ENCODE measurements around the gene SEPTIN11. TPM values are rescaled to one million over a fixed set of nuclear protein-coding genes. Genes with fewer than 3 reads are reported as not detected.

SEPTIN11 gene
- total and polyA plus RNA-seq, 2 of the 4 experiments (the other 2 are of a cell fraction), result 267 to 573 TPM

DNA sequence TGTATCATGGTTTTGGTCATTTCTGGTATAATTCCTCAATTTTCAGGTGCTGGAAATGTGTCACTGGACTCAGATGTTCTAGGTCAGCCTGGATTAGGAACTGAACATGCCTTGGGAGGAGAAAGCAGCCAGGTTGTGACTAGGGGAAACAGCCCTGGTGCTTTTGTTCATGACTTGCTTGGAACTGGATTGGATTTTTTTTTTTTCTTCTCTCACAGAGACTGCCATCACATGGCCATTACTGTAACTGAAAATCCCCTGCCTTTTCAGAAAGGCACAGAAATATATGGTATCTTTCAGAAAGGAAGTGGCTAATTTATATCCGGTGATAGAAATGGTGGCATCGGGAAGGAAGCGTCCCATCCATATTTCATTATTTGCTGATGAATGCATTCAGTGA is 34.6 kb downstream of the SEPTIN11 start:
- intact Hi-C loops (cut with micrococcal nuclease), result loop anchor here (1.0 kb wide), 1 partner anchor 473 kb away; no protein-coding TSS in a partner anchor
- no TSS peak for BruUV-seq (replicated peaks)
- ChIA-PET POLR2A (ENCODE audit: unreplicated experiment) (no interaction called here), CTCF (no interaction called here)
- H3K79me1 ChIP-seq (ENCODE audit: low read depth in 1 of 2, low read length in 2 of 2), result peaks cover 11 to 61% of the 10 kb centered on the region in 2 experiments
- peak overlapping the region; percentile 86 for H4K91ac ChIP-seq (ENCODE audit: insufficient read depth, low read depth, low read length)
- TF ChIP-seq MAFK (IDR thresholded peaks at IDR 0.05; ENCODE audit: low read depth, low read length), result no peak; the same call in 1 of the 2 replicates
- peak; percentile 26; the same call in 1 of the 2 replicates for TF ChIP-seq SMC3 (IDR thresholded peaks at IDR 0.05; ENCODE audit: low read depth, low read length)
- no peak for TF ChIP-seq FOS (IDR thresholded peaks at IDR 0.05; ENCODE audit: low read depth, low read length)
- TF ChIP-seq, protein P1, sequence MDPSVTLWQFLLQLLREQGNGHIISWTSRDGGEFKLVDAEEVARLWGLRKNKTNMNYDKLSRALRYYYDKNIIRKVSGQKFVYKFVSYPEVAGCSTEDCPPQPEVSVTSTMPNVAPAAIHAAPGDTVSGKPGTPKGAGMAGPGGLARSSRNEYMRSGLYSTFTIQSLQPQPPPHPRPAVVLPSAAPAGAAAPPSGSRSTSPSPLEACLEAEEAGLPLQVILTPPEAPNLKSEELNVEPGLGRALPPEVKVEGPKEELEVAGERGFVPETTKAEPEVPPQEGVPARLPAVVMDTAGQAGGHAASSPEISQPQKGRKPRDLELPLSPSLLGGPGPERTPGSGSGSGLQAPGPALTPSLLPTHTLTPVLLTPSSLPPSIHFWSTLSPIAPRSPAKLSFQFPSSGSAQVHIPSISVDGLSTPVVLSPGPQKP (IDR thresholded peaks at IDR 0.05; ENCODE audit: borderline replicate concordance, low read depth, low read length), result no peak
- TF ChIP-seq CHD1 (IDR thresholded peaks at IDR 0.05; ENCODE audit: low read depth, low read length), result no peak
- no peak for TF ChIP-seq CEBPB (IDR thresholded peaks at IDR 0.05; ENCODE audit: low read depth, low read length)
- peak; percentile 44; the same call in 1 of the 2 replicates for TF ChIP-seq USF2 (IDR thresholded peaks at IDR 0.05; ENCODE audit: low read depth, low read length)
- TF ChIP-seq MAZ (IDR thresholded peaks at IDR 0.05; ENCODE audit: borderline replicate concordance, low read depth, low read length), result no peak
- TF ChIP-seq RCOR1 (IDR thresholded peaks at IDR 0.05; ENCODE audit: insufficient replicate concordance, low read length), result no peak
- TF ChIP-seq BHLHE40 (IDR thresholded peaks at IDR 0.05; ENCODE audit: low read depth, low read length), result no peak
- no peak for TF ChIP-seq MXI1 (IDR thresholded peaks at IDR 0.05; ENCODE audit: borderline replicate concordance, low read depth, low read length)
- peak; percentile 36 for TF ChIP-seq RAD21 (IDR thresholded peaks at IDR 0.05; ENCODE audit: low read length)
- no peak for TF ChIP-seq POLR2A (IDR thresholded peaks at IDR 0.05; ENCODE audit: low read depth, low read length)
- TF ChIP-seq, protein P2, sequence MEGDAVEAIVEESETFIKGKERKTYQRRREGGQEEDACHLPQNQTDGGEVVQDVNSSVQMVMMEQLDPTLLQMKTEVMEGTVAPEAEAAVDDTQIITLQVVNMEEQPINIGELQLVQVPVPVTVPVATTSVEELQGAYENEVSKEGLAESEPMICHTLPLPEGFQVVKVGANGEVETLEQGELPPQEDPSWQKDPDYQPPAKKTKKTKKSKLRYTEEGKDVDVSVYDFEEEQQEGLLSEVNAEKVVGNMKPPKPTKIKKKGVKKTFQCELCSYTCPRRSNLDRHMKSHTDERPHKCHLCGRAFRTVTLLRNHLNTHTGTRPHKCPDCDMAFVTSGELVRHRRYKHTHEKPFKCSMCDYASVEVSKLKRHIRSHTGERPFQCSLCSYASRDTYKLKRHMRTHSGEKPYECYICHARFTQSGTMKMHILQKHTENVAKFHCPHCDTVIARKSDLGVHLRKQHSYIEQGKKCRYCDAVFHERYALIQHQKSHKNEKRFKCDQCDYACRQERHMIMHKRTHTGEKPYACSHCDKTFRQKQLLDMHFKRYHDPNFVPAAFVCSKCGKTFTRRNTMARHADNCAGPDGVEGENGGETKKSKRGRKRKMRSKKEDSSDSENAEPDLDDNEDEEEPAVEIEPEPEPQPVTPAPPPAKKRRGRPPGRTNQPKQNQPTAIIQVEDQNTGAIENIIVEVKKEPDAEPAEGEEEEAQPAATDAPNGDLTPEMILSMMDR (conservative IDR thresholded peaks at IDR 0.05; ENCODE audit: low read depth, low read length), result peak; percentile 50
- no peak for TF ChIP-seq RFX5 (IDR thresholded peaks at IDR 0.05; ENCODE audit: low read depth, low read length)
- no peak for TF ChIP-seq NFE2L2 (IDR thresholded peaks at IDR 0.05; ENCODE audit: low read depth, low read length)
- no peaks in the 10 kb centered on the region for H3K27me3 ChIP-seq (ENCODE audit: control insufficient read depth, insufficient read depth, low read length)
- peaks cover 18% of the 10 kb centered on the region for H3K9me1 ChIP-seq (ENCODE audit: insufficient read depth, low read length)
- peak overlapping the region; percentile 43; the same call in 1 of the 2 replicates for H2BK20ac ChIP-seq (ENCODE audit: low read depth, low read length)
- H3K27ac ChIP-seq (ENCODE audit: insufficient read depth, low read length), result peak overlapping the region; percentile 12
- peak overlapping the region; percentile 67; the same call in 1 of the 2 replicates for H3K4ac ChIP-seq (ENCODE audit: low read depth, low read length)
- peak overlapping the region; percentile 24; the same call in 1 of the 2 replicates for H3K9ac ChIP-seq (ENCODE audit: low read depth, low read length)
- no peaks in the 10 kb centered on the region for H3K9me3 ChIP-seq (ENCODE audit: control insufficient read depth, insufficient read depth, low read length)
- H3K18ac ChIP-seq (ENCODE audit: low read depth, low read length), result peak overlapping the region; percentile 87; the same call in 1 of the 2 replicates
- H3K4me1 ChIP-seq (ENCODE audit: control insufficient read depth, insufficient read depth, low read length), result peaks cover 36% of the 10 kb centered on the region
- H3K4me2 ChIP-seq (ENCODE audit: low read depth, low read length), result peak overlapping the region; percentile 60
- H2AFZ ChIP-seq (replicated peaks; ENCODE audit: low read length, poor library complexity), result no peak overlapping the region
- H2BK5ac ChIP-seq (ENCODE audit: low read depth, low read length, poor library complexity, severe bottlenecking), result peak overlapping the region; percentile 79
- no peak overlapping the region for H2AK9ac ChIP-seq (replicated peaks; ENCODE audit: low read depth, low read length, poor library complexity)
- dilution Hi-C loops (cut with HindIII; ENCODE audit: low sequenced_read_pairs, unreplicated experiment), result no loop called here
- H2AK5ac ChIP-seq (ENCODE audit: low read depth, low read length), result peak overlapping the region; percentile 88; the same call in 1 of the 2 replicates
- peaks cover 3% of the 10 kb centered on the region for H3K36me3 ChIP-seq (ENCODE audit: control insufficient read depth, insufficient read depth, low read length)
- no peak overlapping the region for H3K4me3 ChIP-seq (ENCODE audit: insufficient read depth, low read depth, low read length)
- 0 out of 2 replicates have a peak overlapping the region, but pooled peaks have one; percentile 31 for H3K14ac ChIP-seq (replicated peaks; ENCODE audit: low read depth, low read length)
- in situ Hi-C loops (cut with MboI; ENCODE audit: low sequenced_read_pairs), result no loop called here
- H4K20me1 ChIP-seq (ENCODE audit: insufficient read depth, low read length), result peaks cover 70% of the 10 kb centered on the region
- peak overlapping the region; percentile 88 for H4K5ac ChIP-seq (ENCODE audit: low read depth, low read length)
- peak overlapping the region; percentile 15; the same call in 1 of the 2 replicates for H2BK120ac ChIP-seq (ENCODE audit: low read depth, low read length)
- ATAC-seq (ENCODE audit: low read depth) (no peak), DNase-seq (peak; percentile 69)
- peak overlapping the region; percentile 26; the same call in 1 of the 2 replicates for H3K56ac ChIP-seq (ENCODE audit: extremely low read depth, insufficient read depth, low read length)
- peak overlapping the region in 1 of 2 experiments; percentile 75; a peak in 2 of 4 replicates for H4K8ac ChIP-seq (ENCODE audit: low read depth in 2 of 2, low read length in 2 of 2)
- H2BK15ac ChIP-seq (ENCODE audit: low read depth, low read length), result peak overlapping the region; percentile 22; the same call in 1 of the 3 replicates
- peak overlapping the region; percentile 81; the same call in 1 of the 2 replicates for H3K23ac ChIP-seq (ENCODE audit: low read depth, low read length)
- WGBS, 2 experiments (ENCODE audit: extremely low coverage in 2 of 2, insufficient read length in 1 of 2), result no CpG with 5 or more reads among the region's 3 CpGs

All from IMR-90 (cell line).